ENCODE measurements around the gene TMEM247.

DNA sequence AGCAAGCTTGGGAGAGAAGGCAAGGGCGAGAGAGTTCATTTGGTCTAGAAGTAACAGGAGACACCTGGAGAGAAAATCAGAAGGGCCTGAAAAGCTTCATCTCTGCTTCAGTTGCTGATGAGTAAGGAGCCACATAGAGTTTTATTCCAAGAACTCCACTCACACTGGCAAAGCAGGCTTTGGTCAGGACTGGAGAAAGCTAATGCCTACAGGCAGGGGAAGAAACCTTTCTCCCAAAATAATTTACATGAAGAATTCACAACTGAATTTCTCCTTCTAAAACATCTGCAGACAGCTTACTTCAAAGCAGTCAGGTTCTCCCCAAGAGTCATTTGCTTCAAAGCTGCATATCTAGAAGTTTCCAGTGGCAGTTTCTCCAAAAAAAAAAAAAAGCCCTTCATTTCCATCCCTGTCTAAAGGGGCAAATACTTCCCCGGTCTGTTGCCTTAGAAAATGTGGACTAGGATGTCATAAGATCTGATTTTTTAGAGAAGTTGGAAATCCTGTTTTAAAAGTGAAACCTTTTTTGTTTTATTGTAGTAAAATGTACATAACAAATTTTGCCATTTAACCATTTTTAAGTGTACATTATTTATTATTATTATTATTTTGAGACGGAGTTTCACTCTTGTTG, 46.3 kb downstream of the TMEM247 start:
- TF ChIP-seq, protein P1, sequence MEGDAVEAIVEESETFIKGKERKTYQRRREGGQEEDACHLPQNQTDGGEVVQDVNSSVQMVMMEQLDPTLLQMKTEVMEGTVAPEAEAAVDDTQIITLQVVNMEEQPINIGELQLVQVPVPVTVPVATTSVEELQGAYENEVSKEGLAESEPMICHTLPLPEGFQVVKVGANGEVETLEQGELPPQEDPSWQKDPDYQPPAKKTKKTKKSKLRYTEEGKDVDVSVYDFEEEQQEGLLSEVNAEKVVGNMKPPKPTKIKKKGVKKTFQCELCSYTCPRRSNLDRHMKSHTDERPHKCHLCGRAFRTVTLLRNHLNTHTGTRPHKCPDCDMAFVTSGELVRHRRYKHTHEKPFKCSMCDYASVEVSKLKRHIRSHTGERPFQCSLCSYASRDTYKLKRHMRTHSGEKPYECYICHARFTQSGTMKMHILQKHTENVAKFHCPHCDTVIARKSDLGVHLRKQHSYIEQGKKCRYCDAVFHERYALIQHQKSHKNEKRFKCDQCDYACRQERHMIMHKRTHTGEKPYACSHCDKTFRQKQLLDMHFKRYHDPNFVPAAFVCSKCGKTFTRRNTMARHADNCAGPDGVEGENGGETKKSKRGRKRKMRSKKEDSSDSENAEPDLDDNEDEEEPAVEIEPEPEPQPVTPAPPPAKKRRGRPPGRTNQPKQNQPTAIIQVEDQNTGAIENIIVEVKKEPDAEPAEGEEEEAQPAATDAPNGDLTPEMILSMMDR (IDR thresholded peaks at IDR 0.05): no peak
- TF ChIP-seq POLR2AphosphoS5 (IDR thresholded peaks at IDR 0.05) (no peak), POLR2A (IDR thresholded peaks at IDR 0.05) (no peak)

Measured in suprapubic skin (tissue), 4 donors.